HepG2 (cell line): ENCODE results near the gene SP1. TPM values are rescaled to one million over a fixed set of nuclear protein-coding genes. Genes with fewer than 3 reads are reported as not detected.

Experiments used
- ATAC-seq: fragments of 200-7000 bp; cut with Tn5 transposase; 3 replicates; pipeline ENCODE4 v1.9.1; 2020; ENCODE audit warnings: mild to moderate bottlenecking, moderate library complexity
- BruUV-seq: library from RNA; stranded (reverse); fragments of 400-500 nt; replicated peaks from 2 replicates; lab custom pipeline; 2021; lab: Mats Ljungman, UMichigan
- CTCF ChIA-PET: fragments of 300-600 bp; formaldehyde crosslinking; extraction: SDS; loops from one replicate; lab custom pipeline; 2021; ENCODE audit warnings: low total read pairs, inconsistent platforms, low intra/inter-chr PET ratio; lab: Yijun Ruan, JAX
- POLR2A ChIA-PET: fragments of 350-600 bp; sonication (Branson Sonifier 250); formaldehyde crosslinking; loops from one replicate; lab custom pipeline; 2020; ENCODE audit warnings: antibody characterized with exemption, inconsistent platforms; lab: Yijun Ruan, JAX
- DNase-seq: peaks from one replicate; pipeline ENCODE4 v3.0.0-alpha.2; 2015; ENCODE audit warnings: low spot score
- FAIRE-seq: peaks from 3 replicates; lab custom pipeline; 2011; peaks lifted over from hg19 to GRCh38; lab: Jason Lieb, UNC
- H2AFZ ChIP-seq: one replicate; pipeline ENCODE4 v1.6.1; 2011; ENCODE audit warnings: low read length, inconsistent platforms
- H3K27ac ChIP-seq: fragments of 300-600 bp; 3 replicates; pipeline ENCODE4 v1.8.0; 2011; ENCODE audit warnings: mixed run types, mild to moderate bottlenecking, mixed read lengths, low read length, inconsistent platforms; ENCODE audit not compliant: insufficient read depth; ENCODE audit errors: extremely low read length
- H3K27me3 ChIP-seq, 2 experiments: fragments of 200-600 bp in 1 of 2; 2 replicates in 1 of 2; 3 replicates in 1 of 2; pipeline versions ENCODE4 v1.6.0 to v1.8.0; 2011; ENCODE audit warnings: low read length in 2 of 2, mild to moderate bottlenecking in 2 of 2, moderate library complexity in 2 of 2, inconsistent platforms in 1 of 2; ENCODE audit not compliant: insufficient read depth in 2 of 2, control insufficient read depth in 1 of 2
- H3K36me3 ChIP-seq, 2 experiments: fragments of 200-600 bp in 1 of 2; replicated peaks in 1 of 2; 2 replicates in 1 of 2; 3 replicates in 1 of 2; pipeline versions ENCODE4 v1.5.1 to v1.8.0; 2011; ENCODE audit warnings: low read length in 2 of 2, inconsistent platforms in 1 of 2; ENCODE audit not compliant: insufficient read depth in 2 of 2, control insufficient read depth in 1 of 2
- H3K4me1 ChIP-seq: 2 replicates; pipeline ENCODE4 v1.5.1; 2012; ENCODE audit warnings: low read length, inconsistent platforms; ENCODE audit not compliant: insufficient read depth
- H3K4me2 ChIP-seq: 2 replicates; pipeline ENCODE4 v1.6.0; 2011; ENCODE audit warnings: low read depth, low read length, inconsistent platforms
- H3K4me3 ChIP-seq, 3 experiments: fragments of 200-600 bp in 1 of 3; sonication (generic), shearing (Covaris generic) in 1 of 3; replicated peaks in 1 of 3; 2 replicates each; pipeline ENCODE4 v1.5.1; 2011 to 2016; ENCODE audit warnings: low read length in 3 of 3, inconsistent platforms in 2 of 3, low read depth in 2 of 3, mild to moderate bottlenecking in 2 of 3, control low read depth in 1 of 3, mixed read lengths in 1 of 3; ENCODE audit not compliant: insufficient read depth in 1 of 3
- H3K79me2 ChIP-seq: one replicate; pipeline ENCODE4 v1.6.1; 2011; ENCODE audit warnings: low read length, inconsistent platforms; ENCODE audit not compliant: insufficient read depth
- H3K9ac ChIP-seq: 2 replicates; pipeline ENCODE4 v1.6.0; 2011; ENCODE audit warnings: mild to moderate bottlenecking, low read depth, low read length, inconsistent platforms; ENCODE audit not compliant: insufficient read depth
- H3K9me3 ChIP-seq: 2 replicates; pipeline ENCODE4 v1.5.1; 2012; ENCODE audit warnings: mild to moderate bottlenecking, low read length
- H4K20me1 ChIP-seq: 2 replicates; pipeline ENCODE4 v1.6.0; 2011; ENCODE audit warnings: inconsistent platforms, mild to moderate bottlenecking, low read length, moderate library complexity; ENCODE audit not compliant: insufficient read depth
- CAMTA2 ChIP-seq: sonication (generic); formaldehyde crosslinking; IDR thresholded peaks from 2 replicates; pipeline ENCODE4 v1.4.0; 2020; ENCODE audit warnings: mild to moderate bottlenecking, missing genetic modification reagents, borderline replicate concordance
- CEBPG ChIP-seq: IDR thresholded peaks from 2 replicates; pipeline ENCODE4 v1.6.1; 2016
- HBP1 ChIP-seq: IDR thresholded peaks from 2 replicates; pipeline ENCODE4 v1.6.1; 2016; ENCODE audit warnings: low read depth, control low read depth
- KLF6 ChIP-seq: IDR thresholded peaks from 2 replicates; pipeline ENCODE4 v1.8.0; 2016; ENCODE audit warnings: missing biosample characterization, missing genetic modification reagents
- MXD3 ChIP-seq: IDR thresholded peaks from 2 replicates; pipeline ENCODE4 v1.6.1; 2016; ENCODE audit warnings: mild to moderate bottlenecking, missing biosample characterization, missing genetic modification reagents
- POLR2A ChIP-seq, 2 experiments: IDR thresholded peaks; 2 replicates each; pipeline ENCODE4 v1.6.1; 2011; ENCODE audit warnings: low read depth in 2 of 2, low read length in 2 of 2, mild to moderate bottlenecking in 1 of 2, moderate library complexity in 1 of 2; ENCODE audit not compliant: insufficient read depth in 1 of 2
- RBFOX2 ChIP-seq: fragments of 200-400 bp; formaldehyde crosslinking; IDR thresholded peaks from 2 replicates; pipeline ENCODE4 v1.6.1; 2017; ENCODE audit warnings: low read depth, mild to moderate bottlenecking, low read length
- RBM22 ChIP-seq: fragments of 200-400 bp; formaldehyde crosslinking; optimal IDR thresholded peaks from 2 replicates; pipeline ENCODE3; 2017; ENCODE audit warnings: mild to moderate bottlenecking, low read length, moderate library complexity
- SPEN ChIP-seq: sonication (generic); formaldehyde crosslinking; IDR thresholded peaks from 2 replicates; pipeline ENCODE4 v1.5.1; 2020; ENCODE audit warnings: low read depth, mild to moderate bottlenecking, missing genetic modification reagents
- TEAD3 ChIP-seq: optimal IDR thresholded peaks from 2 replicates; pipeline ENCODE3; 2016; ENCODE audit warnings: borderline replicate concordance
- ZNF512B ChIP-seq: sonication (generic); formaldehyde crosslinking; IDR thresholded peaks from 2 replicates; pipeline ENCODE4 v1.5.1; 2020; ENCODE audit warnings: missing genetic modification reagents, mild to moderate bottlenecking, borderline replicate concordance
- ZNF672 ChIP-seq: sonication (generic); formaldehyde crosslinking; IDR thresholded peaks from 2 replicates; pipeline ENCODE4 v1.8.1; 2022; ENCODE audit warnings: missing genetic modification reagents
- WGBS: methylation state at CpG from one replicate; pipeline ENCODE4 v1.1.6; 2017; ENCODE audit warnings: low lambda C conversion rate; 5-methylcytosine and 5-hydroxymethylcytosine counted together
- in situ Hi-C: cut with HindIII; loops from 2 replicates; pipeline ENCODE4 v1.10.0; 2017; ENCODE audit warnings: low pct_unique_long_range_greater_than_20kb; ENCODE audit not compliant: extremely low pct_ligation_motif_present
- intact Hi-C: fragments of 100-400 bp; cut with micrococcal nuclease; formaldehyde crosslinking; loops from one replicate; pipeline ENCODE4 v1.10.0; 2022; ENCODE audit not compliant: unreplicated experiment
- polyA plus RNA-seq, 8 experiments: library from polyadenylated mRNA; depleted of rRNA in 3 of 8; stranded (reverse) in 7 of 8; unstranded in 1 of 8; fragments of >200 nt; fragmentation: Illumina TruSeq in 4 of 8; extraction: Trizol in 4 of 8; gene quantifications; 2 replicates each; pipeline versions ENCODE4 v1.2.1 to v1.2.3, GENCODE V29; 2011 to 2016; ENCODE audit warnings: low read depth in 4 of 8, missing spikeins in 1 of 8, mixed read lengths in 1 of 8; ENCODE audit not compliant: insufficient read depth in 1 of 8
- total RNA-seq, 5 experiments: library from RNA; depleted of rRNA; stranded (reverse); fragments of >200 nt; fragmentation: Illumina TruSeq; extraction: Trizol; gene quantifications; 2 replicates each; pipeline ENCODE4 v1.2.3, GENCODE V29; 2016; ENCODE audit warnings: low read depth in 1 of 5
- TF ChIP-seq, protein P1 (sequence below): sonication (generic); formaldehyde crosslinking; IDR thresholded peaks from 2 replicates; pipeline ENCODE4 v1.4.0; 2020; ENCODE audit warnings: missing genetic modification reagents; ENCODE audit errors: not compliant biosample characterization

The SP1 gene
- total and polyA plus RNA-seq, 2 of the 13 experiments (the other 11 are each of a cell fraction or from before 2014, with no cell fraction given), result 26.5 to 27.5 TPM

DNA sequence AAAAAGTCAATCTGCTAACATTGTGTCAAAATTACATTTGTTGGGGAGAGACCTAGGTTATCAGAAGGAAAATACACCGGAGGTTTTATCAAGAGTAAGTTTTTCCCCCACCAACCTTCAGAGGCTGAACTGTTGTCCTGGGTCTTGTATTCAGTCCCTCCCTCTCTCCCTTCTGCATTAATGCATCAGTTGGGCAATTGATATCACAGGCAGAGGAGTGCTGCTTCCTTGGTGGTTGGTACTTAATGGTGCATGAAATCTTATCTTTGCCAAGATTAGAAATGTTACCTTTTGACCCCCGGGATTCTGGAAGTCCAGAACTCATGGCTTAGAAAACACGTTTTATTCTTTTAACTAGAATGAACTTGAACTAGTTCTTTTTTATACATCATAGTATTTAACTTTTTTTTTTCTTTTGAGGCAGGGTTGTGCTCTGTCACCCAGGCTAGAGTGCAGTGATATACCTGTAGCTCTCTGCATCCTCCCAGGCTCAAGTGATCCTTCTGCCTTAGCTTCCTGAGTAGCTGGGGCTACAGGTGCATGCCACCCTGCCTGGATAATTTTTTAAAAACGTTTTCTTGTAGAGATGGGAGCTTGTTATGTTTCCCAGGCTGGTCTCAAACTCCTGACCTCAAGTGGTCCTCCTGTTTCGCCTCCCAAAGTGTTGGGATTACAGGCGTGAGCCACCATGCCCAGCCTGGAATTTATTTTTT lies 76.8 kb downstream of the SP1 start:
- Histone ChIP-seq H3K27me3 (no peaks in the 10 kb centered on the region), H3K27ac (no peak overlapping the region), H3K79me2 (peaks cover 82% of the 10 kb centered on the region), H3K4me1 (peaks cover 48% of the 10 kb centered on the region), H3K9ac (no peak overlapping the region), H4K20me1 (peaks cover 76% of the 10 kb centered on the region), H3K36me3 (peaks cover 28 to 80% of the 10 kb centered on the region in 2 experiments), H2AFZ (no peak overlapping the region), H3K4me3 (no peak overlapping the region), H3K9me3 (no peaks in the 10 kb centered on the region), H3K4me2 (no peak overlapping the region)
- BruUV-seq, result no TSS peak
- ChIA-PET CTCF (no interaction called here), POLR2A (no interaction called here)
- in situ Hi-C loops, result no loop called here
- DNase-seq (no peak), FAIRE-seq (no peak), ATAC-seq (no peak)
- intact Hi-C loops, result no loop called here
- 85% methylated on average over 6 of the region's 6 CpGs for WGBS
- TF ChIP-seq ZNF512B (CRISPR knock-in tag) (no peak), RBM22 (peak; percentile 9), POLR2A (IDR thresholded peaks at IDR 0.05; ENCODE audit: insufficient read depth in 1 of 2, low read depth in 2 of 2, low read length in 2 of 2) (peak in 1 of 2 experiments; percentile 43; a peak in 1 of 4 replicates), RBFOX2 (peak; percentile 10; the same call in 1 of the 2 replicates)

- TF ChIP-seq MXD3 (no peak), TEAD3 (CRISPR knock-in tag) (no peak), SPEN (CRISPR knock-in tag) (no peak), ZNF672 (no peak), CAMTA2 (CRISPR knock-in tag) (no peak), CEBPG (CRISPR knock-in tag) (no peak), KLF6 (CRISPR knock-in tag) (no peak), HBP1 (no peak)
- TF ChIP-seq, protein P1, sequence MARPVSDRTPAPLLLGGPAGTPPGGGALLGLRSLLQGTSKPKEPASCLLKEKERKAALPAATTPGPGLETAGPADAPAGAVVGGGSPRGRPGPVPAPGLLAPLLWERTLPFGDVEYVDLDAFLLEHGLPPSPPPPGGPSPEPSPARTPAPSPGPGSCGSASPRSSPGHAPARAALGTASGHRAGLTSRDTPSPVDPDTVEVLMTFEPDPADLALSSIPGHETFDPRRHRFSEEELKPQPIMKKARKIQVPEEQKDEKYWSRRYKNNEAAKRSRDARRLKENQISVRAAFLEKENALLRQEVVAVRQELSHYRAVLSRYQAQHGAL, result no peak
- FAIRE-seq (no peak), ATAC-seq (no peak), DNase-seq (no peak)
- Histone ChIP-seq H3K4me2 (no peak overlapping the region), H3K4me1 (peaks cover 59% of the 10 kb centered on the region), H3K4me3 (no peak overlapping the region), H3K36me3 (peaks cover 37 to 98% of the 10 kb centered on the region in 2 experiments), H3K9me3 (no peaks in the 10 kb centered on the region), H4K20me1 (peaks cover 82% of the 10 kb centered on the region), H2AFZ (no peak overlapping the region), H3K9ac (no peak overlapping the region), H3K27ac (no peak overlapping the region), H3K27me3 (no peaks in the 10 kb centered on the region), H3K79me2 (peaks cover 81% of the 10 kb centered on the region)
- POLR2A ChIA-PET, result no interaction called here
- in situ Hi-C loops (no loop called here), intact Hi-C loops (no loop called here)
- 98% methylated on average over 4 of the region's 4 CpGs for WGBS
- CTCF ChIA-PET, result no interaction called here
- no TSS peak for BruUV-seq
Observed at GRCh38 chr12:53459097-53459496, 79.1 kb downstream of the SP1 start.
